Liver (tissue), 9 donors: Measurements from ENCODE around the gene MAP3K19. TPM values are rescaled to one million over a fixed set of nuclear protein-coding genes. Genes with fewer than 3 reads are reported as not detected.

Experiments
- DNase-seq: peaks from one replicate; pipeline ENCODE4 v3.0.0-alpha.2; 2017; ENCODE audit warnings: low spot score
- H3K27ac ChIP-seq, 2 donors: one replicate each; pipeline ENCODE4 v1.7.0; 2013; ENCODE audit warnings: inconsistent platforms in 2 of 2, low read length in 2 of 2, control low read depth in 1 of 2, low read depth in 1 of 2, mild to moderate bottlenecking in 1 of 2
- H3K27me3 ChIP-seq, 4 donors: one replicate each; pipeline versions ENCODE4 v1.6.1 to v1.7.0; 2013; ENCODE audit warnings: low read length in 3 of 4, inconsistent platforms in 1 of 4, mild to moderate bottlenecking in 1 of 4, moderate library complexity in 1 of 4; ENCODE audit not compliant: control insufficient read depth in 4 of 4, insufficient read depth in 4 of 4
- H3K36me3 ChIP-seq, 4 donors: one replicate each; pipeline versions ENCODE4 v1.6.1 to v1.7.0; 2013; ENCODE audit warnings: low read length in 3 of 4, mild to moderate bottlenecking in 3 of 4, low read depth in 1 of 4, moderate library complexity in 1 of 4; ENCODE audit not compliant: control insufficient read depth in 4 of 4, insufficient read depth in 3 of 4
- H3K4me1 ChIP-seq, 4 donors: one replicate each; pipeline versions ENCODE4 v1.6.1 to v1.7.0; 2013; ENCODE audit warnings: low read length in 3 of 4, mild to moderate bottlenecking in 3 of 4, moderate library complexity in 1 of 4; ENCODE audit not compliant: control insufficient read depth in 4 of 4, insufficient read depth in 4 of 4
- H3K4me3 ChIP-seq, 3 donors: one replicate each; pipeline versions ENCODE4 v1.6.1 to v1.7.0; 2013; ENCODE audit warnings: low read length in 3 of 3, control low read depth in 1 of 3, low read depth in 1 of 3, mild to moderate bottlenecking in 1 of 3
- H3K9ac ChIP-seq, 2 donors: one replicate each; pipeline ENCODE4 v1.7.0; 2013; ENCODE audit warnings: low read length in 2 of 2, mild to moderate bottlenecking in 2 of 2, moderate library complexity in 2 of 2, control low read depth in 1 of 2, low read depth in 1 of 2
- H3K9me3 ChIP-seq, 4 donors: one replicate each; pipeline versions ENCODE4 v1.6.1 to v1.7.0; 2013; ENCODE audit warnings: low read length in 3 of 4; ENCODE audit not compliant: control insufficient read depth in 4 of 4
- EGR1 ChIP-seq, 2 donors: IDR thresholded peaks; 2 replicates each; pipeline ENCODE4 v1.6.1; 2016 to 2018; ENCODE audit warnings: antibody characterized with exemption in 2 of 2, low read depth in 2 of 2
- FOXA1 ChIP-seq: IDR thresholded peaks from 2 replicates; pipeline ENCODE4 v1.6.1; 2016; ENCODE audit warnings: antibody characterized with exemption
- FOXA2 ChIP-seq: IDR thresholded peaks from 2 replicates; pipeline ENCODE4 v1.6.1; 2016; ENCODE audit warnings: antibody characterized with exemption
- MAX ChIP-seq: IDR thresholded peaks from 2 replicates; pipeline ENCODE4 v1.6.1; 2016; ENCODE audit warnings: antibody characterized with exemption
- NR2F2 ChIP-seq: IDR thresholded peaks from 2 replicates; pipeline ENCODE4 v1.6.1; 2016; ENCODE audit warnings: antibody characterized with exemption
- REST ChIP-seq: IDR thresholded peaks from 2 replicates; pipeline ENCODE4 v1.6.1; 2016; ENCODE audit warnings: antibody characterized with exemption, mild to moderate bottlenecking
- SP1 ChIP-seq: IDR thresholded peaks from 2 replicates; pipeline ENCODE4 v1.6.1; 2018; ENCODE audit warnings: antibody characterized with exemption, mild to moderate bottlenecking
- TAF1 ChIP-seq: conservative IDR thresholded peaks from 2 replicates; pipeline ENCODE4 v1.6.1; 2016; ENCODE audit warnings: antibody characterized with exemption, mild to moderate bottlenecking
- ZBTB33 ChIP-seq: IDR thresholded peaks from 2 replicates; pipeline ENCODE4 v1.6.1; 2016; ENCODE audit warnings: antibody characterized with exemption
- WGBS: extraction: QIAGEN DNeasy Blood & Tissue Kit; methylation state at CpG from one replicate; pipeline ENCODE4 v1.1.7; 2013; 5-methylcytosine and 5-hydroxymethylcytosine counted together
- polyA plus RNA-seq, 2 donors: library from polyadenylated mRNA; stranded (reverse) in 1 of 2; unstranded in 1 of 2; fragments of 200-250 nt in 1 of 2; fragments of >200 nt in 1 of 2; fragmentation: Nextera tagmentation in 1 of 2; extraction: Ambion mirVana in 1 of 2; gene quantifications; one replicate each; pipeline versions ENCODE4 v1.2.1 to v1.2.3, GENCODE V29; 2013 to 2015
- total RNA-seq, 2 donors: library from RNA; depleted of rRNA; stranded (reverse); fragments of >200 nt; gene quantifications; one replicate each; pipeline ENCODE4 v1.2.3, GENCODE V29; 2014
- TF ChIP-seq, protein P1 (sequence below): fragments of 150-350 bp; IDR thresholded peaks from 2 replicates; pipeline ENCODE4 v1.5.1; 2017; ENCODE audit warnings: improper control_type of control experiment, low read depth, low read length; ENCODE audit not compliant: missing input control
- TF ChIP-seq, protein P2 (sequence below): IDR thresholded peaks from 2 replicates; pipeline ENCODE4 v1.6.1; 2016; ENCODE audit warnings: antibody characterized with exemption
- donor health status: healthy.
- donor health status: healthy.
- donor health status: healthy.
- donor health status: healthy.
- donor health status: healthy.

Gene MAP3K19
- total and polyA plus RNA-seq, 4 donors, result not detected

GRCh38 chr2:134954065-134954464 lies 93.2 kb downstream of the MAP3K19 start:
- DNase-seq, result no peak
- peaks cover 4 to 46% (median 34%) of the 10 kb centered on the region in 4 donors for H3K36me3 ChIP-seq

DNA sequence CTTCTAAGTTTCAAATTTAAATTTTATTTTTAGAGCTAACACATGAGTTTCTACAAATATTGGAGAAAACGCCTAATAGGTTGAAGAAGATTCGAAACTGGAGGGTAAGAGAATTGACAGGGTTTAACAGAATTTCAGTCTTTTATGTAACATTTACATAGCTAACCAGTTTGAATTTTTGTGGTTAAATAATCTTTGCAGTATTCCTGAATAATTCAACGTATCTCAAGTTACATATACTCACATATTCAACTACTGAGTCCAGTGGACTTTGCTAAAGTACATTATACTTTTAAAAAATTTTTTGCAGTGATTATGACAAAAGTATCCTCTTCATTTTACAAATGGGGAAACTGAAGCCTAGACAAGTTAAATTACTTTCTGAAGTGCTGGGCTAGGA lies 94.6 kb downstream of the MAP3K19 start:
- no peak for DNase-seq
- WGBS, result 96% methylated on average over 3 of the region's 3 CpGs
- peaks cover 5 to 54% (median 38%) of the 10 kb centered on the region in 4 donors for H3K36me3 ChIP-seq
- H3K9ac ChIP-seq, result no peak overlapping the region
- H3K27ac ChIP-seq, result no peak overlapping the region
- H3K27me3 ChIP-seq, result no peaks in the 10 kb centered on the region
- no peaks in the 10 kb centered on the region for H3K9me3 ChIP-seq
- no peak overlapping the region for H3K4me3 ChIP-seq
- no peaks in the 10 kb centered on the region for H3K4me1 ChIP-seq
- TF ChIP-seq REST (no peak), EGR1 (IDR thresholded peaks at IDR 0.05; ENCODE audit: low read depth in 2 of 2) (no peak), MAX (no peak), SP1 (no peak), NR2F2 (no peak), TAF1 (no peak), ZBTB33 (no peak)
- TF ChIP-seq, protein P1, sequence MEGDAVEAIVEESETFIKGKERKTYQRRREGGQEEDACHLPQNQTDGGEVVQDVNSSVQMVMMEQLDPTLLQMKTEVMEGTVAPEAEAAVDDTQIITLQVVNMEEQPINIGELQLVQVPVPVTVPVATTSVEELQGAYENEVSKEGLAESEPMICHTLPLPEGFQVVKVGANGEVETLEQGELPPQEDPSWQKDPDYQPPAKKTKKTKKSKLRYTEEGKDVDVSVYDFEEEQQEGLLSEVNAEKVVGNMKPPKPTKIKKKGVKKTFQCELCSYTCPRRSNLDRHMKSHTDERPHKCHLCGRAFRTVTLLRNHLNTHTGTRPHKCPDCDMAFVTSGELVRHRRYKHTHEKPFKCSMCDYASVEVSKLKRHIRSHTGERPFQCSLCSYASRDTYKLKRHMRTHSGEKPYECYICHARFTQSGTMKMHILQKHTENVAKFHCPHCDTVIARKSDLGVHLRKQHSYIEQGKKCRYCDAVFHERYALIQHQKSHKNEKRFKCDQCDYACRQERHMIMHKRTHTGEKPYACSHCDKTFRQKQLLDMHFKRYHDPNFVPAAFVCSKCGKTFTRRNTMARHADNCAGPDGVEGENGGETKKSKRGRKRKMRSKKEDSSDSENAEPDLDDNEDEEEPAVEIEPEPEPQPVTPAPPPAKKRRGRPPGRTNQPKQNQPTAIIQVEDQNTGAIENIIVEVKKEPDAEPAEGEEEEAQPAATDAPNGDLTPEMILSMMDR, result no peak

More at GRCh38 chr2:134954065-134954464, 93.2 kb downstream of the MAP3K19 start:
- Histone ChIP-seq H3K9me3 (no peaks in the 10 kb centered on the region), H3K27me3 (no peaks in the 10 kb centered on the region), H3K27ac (no peak overlapping the region), H3K9ac (no peak overlapping the region), H3K4me3 (no peak overlapping the region), H3K4me1 (no peaks in the 10 kb centered on the region)
- TF ChIP-seq NR2F2 (no peak), FOXA2 (no peak), EGR1 (IDR thresholded peaks at IDR 0.05; ENCODE audit: low read depth in 2 of 2) (no peak), REST (no peak), TAF1 (no peak), SP1 (no peak), FOXA1 (no peak)
- TF ChIP-seq, protein P1, result no peak
- TF ChIP-seq, protein P2, sequence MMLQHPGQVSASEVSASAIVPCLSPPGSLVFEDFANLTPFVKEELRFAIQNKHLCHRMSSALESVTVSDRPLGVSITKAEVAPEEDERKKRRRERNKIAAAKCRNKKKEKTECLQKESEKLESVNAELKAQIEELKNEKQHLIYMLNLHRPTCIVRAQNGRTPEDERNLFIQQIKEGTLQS, result no peak
- 96% methylated on average over 5 of the region's 5 CpGs for WGBS
